ENCODE measurements around the gene L3HYPDH.
A peak's percentile ranks its signal among the peaks of the same experiment; 100 is the strongest.

DNA sequence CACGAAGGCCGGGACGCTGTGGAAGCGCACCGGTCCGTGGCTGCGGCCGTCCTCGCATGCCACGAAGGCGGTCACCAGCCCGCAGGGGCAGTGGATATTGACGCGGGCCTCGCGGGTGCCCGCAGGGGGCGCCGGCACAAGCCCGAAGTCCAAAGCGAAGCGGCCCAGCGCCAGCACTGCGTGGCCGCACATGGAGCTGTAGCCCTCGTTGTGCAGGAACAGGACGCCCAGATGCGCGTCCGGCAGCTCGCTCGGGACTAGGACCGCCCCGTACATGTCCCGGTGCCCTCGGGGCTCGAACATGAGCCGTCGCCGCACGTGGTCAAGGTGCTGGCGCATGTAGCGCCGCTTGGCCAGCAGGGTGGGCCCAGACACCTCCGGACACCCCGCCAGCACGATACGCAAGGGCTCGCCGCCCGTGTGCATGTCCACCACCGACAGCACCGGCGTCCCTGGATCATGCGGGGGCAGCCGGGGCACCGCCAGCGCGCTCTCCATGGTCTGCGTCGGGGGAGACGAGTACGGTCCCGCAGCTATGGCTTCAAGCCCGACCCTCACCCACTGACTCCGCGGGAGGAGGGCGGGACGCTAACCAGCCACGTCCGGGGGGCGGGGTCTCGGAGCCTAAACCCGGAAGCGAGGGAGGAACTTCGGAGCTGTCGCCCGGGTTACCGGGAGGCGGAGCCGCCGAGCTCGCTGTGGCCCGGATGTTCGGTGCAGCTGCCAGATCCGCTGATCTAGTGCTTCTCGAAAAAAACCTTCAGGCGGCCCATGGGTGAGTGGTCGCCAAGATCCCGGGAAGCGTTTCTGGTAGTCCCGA lies at the start of gene L3HYPDH, which contains the start of gene JKAMP:
- TF ChIP-seq SMAD1 (CRISPR knock-in tag; IDR thresholded peaks at IDR 0.05; ENCODE audit: borderline replicate concordance, low read depth) (0 out of 2 replicates have a peak, but pooled peaks have one; percentile 52), ATF2 (CRISPR knock-in tag; IDR thresholded peaks at IDR 0.05) (no peak; the same call in 1 of the 2 replicates)
